Endothelial cell (in vitro differentiated cells): Measurements from ENCODE around the gene BMPER. TPM values are rescaled to one million over a fixed set of nuclear protein-coding genes. Genes with fewer than 3 reads are reported as not detected.

Experiments
- DNase-seq: peaks from one replicate; pipeline ENCODE4 v3.0.0; 2021; ENCODE audit warnings: low spot score
- H3K27ac Mint-ChIP-seq: one replicate; pipeline ENCODE4 v1.8.0; 2021; ENCODE audit warnings: mixed read lengths, inconsistent platforms; ENCODE audit not compliant: unreplicated experiment
- H3K27me3 Mint-ChIP-seq: one replicate; pipeline ENCODE4 v1.8.0; 2021; ENCODE audit warnings: mild to moderate bottlenecking, moderate library complexity, mixed read lengths, inconsistent platforms; ENCODE audit not compliant: unreplicated experiment
- H3K36me3 Mint-ChIP-seq: one replicate; pipeline ENCODE4 v1.8.0; 2021; ENCODE audit warnings: mild to moderate bottlenecking, low read depth, mixed read lengths, inconsistent platforms; ENCODE audit not compliant: unreplicated experiment
- H3K4me1 Mint-ChIP-seq: one replicate; pipeline ENCODE4 v1.8.0; 2021; ENCODE audit warnings: mild to moderate bottlenecking, mixed read lengths, inconsistent platforms; ENCODE audit not compliant: unreplicated experiment
- H3K4me3 Mint-ChIP-seq: one replicate; pipeline ENCODE4 v1.8.0; 2021; ENCODE audit warnings: mild to moderate bottlenecking, mixed read lengths, inconsistent platforms; ENCODE audit not compliant: unreplicated experiment
- H3K9me3 Mint-ChIP-seq: one replicate; pipeline ENCODE4 v1.8.0; 2021; ENCODE audit warnings: mixed read lengths, inconsistent platforms; ENCODE audit not compliant: unreplicated experiment
- CTCF ChIP-seq: fragments of 200-600 bp; sonication (generic); IDR thresholded peaks from one replicate; pipeline ENCODE4 v1.5.0; 2021; ENCODE audit warnings: antibody characterized with exemption; ENCODE audit not compliant: unreplicated experiment
- total RNA-seq: library from RNA; stranded (reverse); fragmentation: NEBNext Ultra II Directional; extraction: Animal tissue kit (Norgen Biotek cat#: 25700); gene quantifications from one replicate; pipeline ENCODE4 v1.2.1, GENCODE V29; 2021; ENCODE audit not compliant: unreplicated experiment

The BMPER gene
- total RNA-seq, 1 donor from 2014 or later: 2.5 TPM

- Mint-ChIP-seq H3K9me3 (no peaks in the 10 kb centered on the region), H3K27me3 (no peaks in the 10 kb centered on the region), H3K4me1 (peaks cover 6% of the 10 kb centered on the region), H3K36me3 (no peaks in the 10 kb centered on the region), H3K27ac (no peak overlapping the region), H3K4me3 (no peak overlapping the region)
- no peak for DNase-seq
- no peak for TF ChIP-seq CTCF
Measured at GRCh38 chr7:33981671-33982424, 76.5 kb downstream of the BMPER start.

- Mint-ChIP-seq H3K4me3 (no peak overlapping the region), H3K27me3 (no peaks in the 10 kb centered on the region), H3K27ac (no peak overlapping the region), H3K9me3 (no peaks in the 10 kb centered on the region), H3K36me3 (no peaks in the 10 kb centered on the region), H3K4me1 (peaks cover 6% of the 10 kb centered on the region)
- no peak for DNase-seq
- peak; percentile 54 for TF ChIP-seq CTCF
Measured at GRCh38 chr7:33982425-33982786, 77.1 kb downstream of the BMPER start.

GRCh38 chr7:33986451-33986850 lies 81.1 kb downstream of the BMPER start:
- Mint-ChIP-seq H3K27me3 (no peaks in the 10 kb centered on the region), H3K27ac (no peak overlapping the region), H3K9me3 (no peaks in the 10 kb centered on the region), H3K4me1 (peaks cover 6% of the 10 kb centered on the region), H3K4me3 (no peak overlapping the region), H3K36me3 (no peaks in the 10 kb centered on the region)
- no peak for DNase-seq
- TF ChIP-seq CTCF: no peak

GRCh38 chr7:33986951-33987947 lies 81.9 kb downstream of the BMPER start:
- Mint-ChIP-seq H3K36me3 (no peaks in the 10 kb centered on the region), H3K4me3 (no peak overlapping the region), H3K27ac (no peak overlapping the region), H3K9me3 (no peaks in the 10 kb centered on the region), H3K27me3 (no peaks in the 10 kb centered on the region), H3K4me1 (no peaks in the 10 kb centered on the region)
- TF ChIP-seq CTCF: no peak
- no peak for DNase-seq
